ENCODE measurements around the gene BMP7.

Gene BMP7

DNA sequence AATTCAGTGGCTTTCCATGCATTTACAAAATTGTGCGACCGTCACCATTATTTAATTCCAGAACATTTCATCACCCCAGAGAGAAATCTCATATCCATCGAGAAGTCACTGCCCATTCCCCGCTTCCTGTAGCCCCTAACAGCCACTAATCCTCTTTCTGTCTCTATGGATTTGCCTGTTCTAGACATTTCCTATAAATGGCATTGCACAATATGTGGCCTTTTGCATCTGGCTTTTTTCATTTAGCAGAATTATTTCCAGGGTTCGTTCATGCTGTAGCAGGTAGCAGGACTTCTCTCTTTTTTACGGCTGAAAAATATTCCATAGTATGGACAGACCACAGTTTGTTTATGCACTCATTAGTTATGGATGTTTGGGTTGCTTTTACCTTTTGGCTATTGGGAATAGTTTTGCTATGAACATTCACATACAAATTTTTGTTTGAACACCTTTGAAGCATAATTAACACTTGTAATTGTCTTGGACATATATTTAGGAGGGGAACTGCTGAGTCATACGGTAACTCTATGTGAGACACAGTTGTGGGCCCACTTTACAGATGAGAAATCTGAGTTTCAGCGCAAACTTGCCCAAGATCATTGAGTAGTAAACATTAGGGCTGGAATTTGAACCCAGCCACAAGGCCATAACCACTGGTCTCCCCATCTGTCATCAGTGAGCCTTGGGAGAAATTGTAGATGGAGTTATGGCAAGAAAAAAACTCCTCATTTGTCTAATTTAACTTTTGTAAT is 126.9 kb downstream of the BMP7 start:
- DNase-seq, result no peak

DNA sequence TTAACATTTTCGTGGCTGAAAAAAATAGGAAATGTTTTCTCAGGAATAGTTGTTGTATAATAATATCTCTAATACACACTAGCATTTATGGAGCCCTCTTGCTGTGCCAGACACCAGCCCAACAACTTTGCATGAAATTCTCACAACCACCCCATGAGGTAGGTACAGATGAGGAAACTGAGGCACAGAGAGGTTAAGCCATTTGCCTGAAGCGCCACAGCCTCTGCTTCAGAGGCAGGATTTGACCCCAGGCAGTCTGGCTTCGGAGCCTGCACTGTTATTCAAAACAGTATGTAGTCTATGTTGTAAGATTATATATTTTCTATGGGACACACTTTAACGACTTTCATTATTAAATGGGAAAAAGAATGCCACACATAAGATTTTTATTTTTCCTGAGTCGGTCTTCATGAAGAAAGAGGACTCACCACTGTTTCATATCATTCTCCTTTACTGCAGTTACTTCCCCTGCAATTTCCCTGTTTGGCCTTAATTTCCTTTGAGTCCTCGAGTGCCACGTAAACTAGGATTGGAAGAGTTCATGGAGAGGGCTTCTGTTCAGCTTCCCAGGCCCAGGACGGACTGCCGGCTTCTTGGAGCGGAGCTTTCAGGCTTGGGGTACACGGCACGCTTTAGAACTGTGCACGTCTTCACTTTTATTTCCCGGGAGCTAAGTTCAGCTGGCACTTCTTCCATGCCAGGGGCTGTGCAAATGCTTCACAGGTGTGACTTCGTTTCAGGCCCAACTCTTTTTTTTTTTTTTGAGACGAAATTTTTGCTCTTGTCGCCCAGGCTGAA is 128.0 kb downstream of the BMP7 start:
- DNase-seq, result no peak

DNA sequence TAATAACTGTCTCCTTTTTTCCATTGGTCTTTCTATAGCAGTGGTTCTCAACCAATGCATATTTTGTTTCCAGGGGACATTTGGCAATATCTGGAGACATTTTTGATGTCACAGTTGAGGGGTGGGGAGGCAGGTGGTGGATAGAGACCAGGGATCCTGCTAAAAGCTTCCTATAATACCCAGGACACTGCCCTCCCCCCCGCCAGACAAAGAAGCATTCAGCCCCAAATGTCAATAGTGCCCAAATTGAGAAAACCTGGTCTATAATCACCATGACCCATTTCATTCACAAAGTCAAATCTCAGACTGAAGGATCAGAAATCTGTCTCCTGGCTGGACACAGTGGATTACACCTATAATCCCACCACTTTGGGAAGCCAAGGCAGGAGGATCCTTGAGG is 128.8 kb downstream of the BMP7 start:
- no peak for DNase-seq

DNA sequence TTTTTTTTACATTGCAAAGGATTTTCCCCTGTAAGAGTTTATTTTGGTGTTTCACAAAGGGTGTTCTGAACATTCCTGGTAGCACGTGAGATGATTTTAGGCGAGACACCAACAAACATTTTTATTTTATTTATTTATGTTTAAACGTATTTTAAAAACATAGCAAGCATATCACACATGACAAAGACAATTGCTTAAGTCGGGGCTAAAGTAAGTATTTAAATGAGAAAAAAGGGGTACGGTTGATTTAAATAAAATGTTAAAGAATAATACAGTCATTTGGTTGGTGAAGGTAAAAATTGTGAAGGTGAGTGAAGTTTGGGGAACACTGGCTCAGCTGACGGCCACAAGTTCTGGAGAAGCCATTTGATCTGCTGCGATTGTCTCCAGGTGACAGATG is 129.7 kb downstream of the BMP7 start:
- no peak for DNase-seq

DNA sequence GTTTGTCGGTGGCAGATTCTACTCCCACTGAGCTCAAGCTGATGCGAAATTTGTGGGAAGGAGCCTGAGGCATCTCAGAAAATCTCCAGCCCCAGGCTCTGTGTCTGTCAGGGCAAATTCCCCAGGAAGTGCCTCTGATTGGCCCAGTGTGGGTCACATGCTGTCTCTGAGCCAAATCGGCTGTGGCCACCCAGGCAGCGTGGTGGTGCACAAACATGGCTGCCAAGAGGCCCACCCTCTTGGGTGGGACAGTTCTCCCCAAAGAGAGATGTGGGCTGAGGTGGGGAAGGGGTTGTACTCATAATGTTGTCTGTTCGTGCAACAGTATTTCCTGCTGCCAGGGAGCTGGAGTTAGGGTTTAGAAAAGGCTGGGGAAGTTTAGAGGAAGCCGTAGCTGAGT is 130.6 kb downstream of the BMP7 start:
- no peak for DNase-seq

DNA sequence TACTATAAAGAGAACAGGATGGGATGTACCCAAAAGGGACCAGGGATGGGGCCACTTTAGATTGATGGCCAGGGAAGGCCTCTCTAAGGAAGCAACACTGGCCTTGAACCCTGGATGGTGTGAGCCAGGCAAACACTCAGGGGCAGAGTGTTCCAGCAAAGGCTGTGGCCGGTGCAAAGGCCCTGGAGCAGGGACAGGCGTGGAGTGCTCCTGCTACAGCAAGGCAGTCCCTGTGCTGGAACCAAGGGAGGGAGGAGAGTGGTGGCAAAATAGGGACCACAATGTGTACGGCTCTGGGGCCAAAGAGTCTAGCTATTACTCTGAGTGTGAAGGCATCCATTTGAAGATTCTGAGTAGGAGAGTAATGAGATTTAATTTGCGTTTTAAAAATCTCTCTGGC is 131.6 kb downstream of the BMP7 start:
- no peak for DNase-seq

DNA sequence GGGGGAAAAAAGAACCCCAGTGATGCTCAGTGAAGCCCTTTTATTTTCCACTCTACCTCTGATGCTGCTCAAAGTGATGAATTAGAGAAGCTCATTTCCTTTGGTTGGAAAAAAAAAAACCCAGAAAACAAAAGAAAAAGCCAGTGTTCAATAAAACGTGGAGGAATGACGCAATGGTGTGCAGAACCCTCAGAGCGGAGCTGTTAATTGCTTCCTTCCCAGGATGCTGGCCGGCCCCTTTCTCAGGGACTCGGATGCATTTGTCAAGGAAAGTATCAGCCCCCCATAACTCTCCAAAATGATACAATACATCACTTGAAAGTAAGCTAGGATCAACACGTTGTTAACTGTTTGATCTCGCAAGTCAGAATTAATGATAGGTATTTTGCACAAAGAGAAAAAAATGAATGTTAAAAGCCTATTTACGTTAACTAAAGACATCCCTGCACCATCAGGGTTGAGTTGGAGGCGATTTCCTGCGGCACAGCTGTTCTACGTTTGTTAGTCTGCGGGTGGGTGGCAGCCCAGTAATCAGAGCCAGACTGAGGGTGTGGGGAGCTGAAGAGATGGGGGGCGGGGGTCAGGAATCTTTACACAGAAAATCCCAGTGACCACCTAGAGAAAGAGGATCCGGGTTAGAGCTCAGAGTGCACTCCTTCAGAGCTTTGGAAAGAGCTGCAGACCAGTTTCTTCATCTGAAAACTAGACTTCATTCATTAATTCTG is 132.4 kb downstream of the BMP7 start:
- DNase-seq, result no peak

DNA sequence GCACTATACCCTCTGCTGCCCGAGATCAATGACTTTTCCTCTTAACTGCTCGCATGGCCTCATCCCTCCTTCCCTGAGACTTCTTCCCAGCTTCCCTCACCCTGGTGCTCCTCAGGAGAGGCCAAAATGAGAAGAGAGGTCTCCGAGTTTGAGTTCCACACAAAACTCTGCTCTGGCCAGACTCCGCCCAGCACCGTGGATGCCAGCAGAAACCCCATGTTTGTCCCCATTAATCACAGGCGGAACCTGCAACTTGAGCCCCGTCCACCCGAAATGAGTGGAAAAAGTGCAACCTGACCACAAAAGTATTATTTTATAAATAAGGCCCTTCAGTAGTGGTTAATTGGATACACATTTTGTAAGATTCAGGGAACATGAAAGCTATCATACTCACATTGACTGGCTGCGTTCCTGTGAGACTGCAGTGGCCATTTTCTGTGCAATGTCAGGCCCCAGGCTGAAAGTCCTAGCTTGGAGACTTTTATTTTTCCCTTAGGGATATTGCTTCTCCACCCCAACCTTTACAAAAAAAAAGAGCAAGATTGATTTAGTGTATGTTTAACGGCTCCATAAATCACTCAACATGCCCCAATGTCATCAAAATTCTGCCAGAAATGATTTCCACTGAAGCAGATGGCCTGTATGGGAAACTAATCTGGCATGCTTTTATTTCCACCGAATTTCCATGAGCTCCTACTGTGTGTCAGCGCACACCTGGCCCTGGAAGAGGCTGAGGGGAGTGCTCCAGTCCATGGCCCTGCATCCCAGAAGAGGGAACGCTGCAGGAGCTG is 134.6 kb downstream of the BMP7 start:
- no peak for DNase-seq

DNA sequence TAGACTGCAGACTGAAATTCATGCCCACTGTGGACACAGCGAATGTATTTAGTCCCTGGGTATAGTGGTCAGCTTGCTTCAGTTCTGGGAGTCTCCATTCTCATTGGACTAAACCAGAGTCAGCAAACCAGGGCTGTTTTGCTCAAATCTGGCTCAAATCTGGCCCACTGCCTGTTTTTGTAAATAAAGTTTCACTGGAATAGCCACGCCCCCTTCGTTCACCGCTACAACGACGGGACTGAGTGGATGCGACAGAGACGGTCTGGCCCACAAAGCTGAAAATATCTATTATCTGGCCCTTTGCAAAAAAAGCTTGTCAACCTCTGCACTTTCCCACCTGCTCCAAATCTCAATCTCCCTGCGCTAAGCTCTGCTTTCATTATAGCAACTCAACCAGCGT is 135.4 kb downstream of the BMP7 start:
- DNase-seq, result no peak

DNA sequence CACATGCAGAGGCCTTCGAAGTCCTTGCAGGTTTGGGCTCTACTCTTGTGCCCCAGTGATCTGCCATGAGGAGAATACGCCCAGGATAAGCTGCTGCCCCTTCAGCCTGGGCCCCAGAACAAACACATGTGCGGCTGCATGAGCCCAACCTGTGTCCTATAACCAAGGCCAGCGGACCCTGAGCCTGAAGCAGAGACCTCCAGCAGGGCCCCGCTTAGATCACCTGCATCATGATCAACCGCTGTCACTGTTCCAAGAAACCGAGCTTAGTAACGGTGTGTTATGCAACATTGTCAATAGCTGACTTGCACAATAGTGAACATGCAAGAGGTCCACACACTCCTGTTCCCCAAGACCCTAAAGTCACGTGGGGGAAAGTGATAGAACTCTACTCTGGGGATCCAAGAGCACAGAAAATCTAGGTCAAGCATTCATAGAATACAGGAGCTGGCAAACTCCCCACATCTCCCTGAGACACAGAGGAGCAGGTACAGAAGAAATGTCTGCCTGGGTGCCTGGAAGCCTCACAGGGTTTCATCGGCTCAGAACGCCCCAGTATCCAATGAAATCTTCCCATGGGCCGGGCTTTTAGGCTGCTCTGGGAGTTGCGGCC is 136.2 kb downstream of the BMP7 start:
- no peak for DNase-seq

DNA sequence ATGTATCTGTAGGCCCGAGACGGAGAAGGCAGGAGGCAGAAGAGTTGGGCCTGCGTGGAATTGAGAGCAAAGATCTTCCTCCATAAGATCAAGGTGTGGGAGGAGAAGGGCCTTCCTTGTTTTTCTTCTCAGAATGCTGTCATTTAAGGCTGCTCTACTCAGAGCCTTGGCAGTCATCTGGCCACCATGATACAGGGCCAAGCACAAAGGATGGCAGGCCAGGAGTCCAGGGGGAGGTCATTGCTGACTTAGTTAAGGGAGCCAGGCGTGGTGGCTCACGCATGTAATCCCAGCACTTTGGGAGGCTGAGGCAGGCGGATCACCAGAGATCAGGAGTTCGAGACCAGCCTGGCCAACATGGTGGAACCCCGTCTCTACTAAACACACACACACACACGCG is 137.1 kb downstream of the BMP7 start:
- no peak for DNase-seq

DNA sequence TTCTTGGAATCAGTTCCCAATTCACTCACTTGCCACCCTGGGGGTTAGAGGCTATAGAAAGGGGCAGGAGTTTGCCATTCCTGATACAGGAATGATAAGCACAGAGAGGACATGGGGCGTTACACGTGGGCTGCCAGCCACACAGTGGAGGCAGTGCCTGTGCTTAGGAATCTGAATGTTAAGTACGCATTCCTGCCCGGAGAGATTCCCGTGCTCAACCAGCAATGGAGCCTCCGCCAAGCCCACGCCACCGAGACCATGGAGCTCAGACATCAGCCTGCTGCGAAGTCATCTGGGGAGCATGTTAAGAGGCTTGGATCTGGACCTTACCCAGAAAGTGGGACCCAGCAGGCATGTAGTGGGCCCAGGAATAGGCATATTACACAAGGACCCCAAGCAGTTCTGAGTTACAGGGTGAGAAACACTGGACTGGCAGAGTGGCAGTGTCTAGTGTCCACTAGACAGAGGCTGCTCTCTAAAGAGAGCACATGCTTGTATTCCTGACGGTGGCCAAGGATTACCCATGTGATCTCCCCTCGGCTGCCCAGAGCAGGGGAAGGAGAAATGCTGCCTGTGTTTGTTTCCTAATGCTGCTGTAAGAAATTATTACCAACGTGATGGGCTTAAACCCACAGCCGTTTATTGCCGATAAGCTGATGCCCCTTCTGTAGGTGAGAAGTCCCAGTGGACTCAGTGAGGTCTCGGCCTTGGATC is 138.2 kb downstream of the BMP7 start:
- no peak for DNase-seq

DNA sequence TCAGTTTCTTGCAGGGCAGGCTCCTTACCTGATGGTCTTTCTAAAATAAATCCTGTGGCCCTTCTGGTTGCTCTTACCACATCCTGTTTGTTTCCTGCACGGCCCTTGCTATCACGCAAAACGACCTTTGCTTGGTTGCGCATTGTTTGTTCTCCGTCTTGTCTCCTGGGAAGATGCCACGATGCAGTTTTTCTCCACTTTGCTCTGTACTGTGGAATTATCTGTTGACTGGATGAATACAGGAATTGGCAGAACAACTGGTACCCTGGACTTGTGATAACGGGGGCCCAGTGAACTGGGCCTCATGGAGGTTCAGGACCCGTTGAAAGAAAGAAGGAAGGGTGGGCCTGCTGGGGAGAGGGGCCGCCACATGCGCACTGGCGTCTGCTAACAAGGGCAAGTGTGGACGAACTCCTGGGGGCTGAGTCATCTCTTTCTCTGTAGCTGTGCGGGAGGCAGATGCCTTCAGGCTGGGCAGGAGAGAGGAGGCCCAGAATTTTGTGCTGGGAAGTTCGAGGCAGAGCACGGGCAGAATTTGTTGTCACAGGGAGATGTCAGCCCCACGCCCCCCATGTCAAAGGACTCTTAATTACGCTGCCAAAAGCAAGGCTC is 139.9 kb downstream of the BMP7 start:
- no peak for DNase-seq

DNA sequence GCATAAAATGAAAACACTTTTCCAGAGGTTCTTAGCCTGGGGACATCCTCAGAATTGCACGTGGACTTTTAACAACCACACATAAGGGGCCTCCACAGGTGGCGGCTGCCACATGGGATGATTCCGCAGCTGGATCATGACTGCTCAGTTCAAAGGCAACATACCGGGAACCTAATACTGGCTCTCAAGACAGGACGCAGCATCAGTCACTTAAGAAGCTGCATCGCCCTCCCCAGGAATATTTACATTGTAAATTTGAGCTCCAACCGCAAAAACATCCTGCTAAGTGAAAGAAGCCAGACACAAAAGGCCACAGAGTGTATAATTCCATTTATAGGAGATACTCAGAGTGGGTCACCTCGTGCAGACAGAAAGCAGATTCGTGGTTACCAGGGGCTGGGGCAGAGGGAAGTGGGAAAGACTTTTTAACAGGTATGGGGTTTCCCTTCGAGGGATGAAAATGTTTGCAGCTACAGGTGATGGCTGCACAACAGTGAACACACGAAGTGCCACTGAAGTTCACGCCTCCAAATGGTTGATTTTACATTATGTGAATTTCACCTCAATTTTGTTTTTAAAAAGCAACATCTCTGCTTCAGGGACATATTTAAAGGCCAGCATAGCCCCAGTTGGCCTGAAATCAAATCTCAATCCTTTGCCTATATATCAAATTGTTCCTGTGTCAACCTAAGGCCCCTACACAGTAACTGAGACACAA is 141.5 kb downstream of the BMP7 start:
- DNase-seq, result no peak

DNA sequence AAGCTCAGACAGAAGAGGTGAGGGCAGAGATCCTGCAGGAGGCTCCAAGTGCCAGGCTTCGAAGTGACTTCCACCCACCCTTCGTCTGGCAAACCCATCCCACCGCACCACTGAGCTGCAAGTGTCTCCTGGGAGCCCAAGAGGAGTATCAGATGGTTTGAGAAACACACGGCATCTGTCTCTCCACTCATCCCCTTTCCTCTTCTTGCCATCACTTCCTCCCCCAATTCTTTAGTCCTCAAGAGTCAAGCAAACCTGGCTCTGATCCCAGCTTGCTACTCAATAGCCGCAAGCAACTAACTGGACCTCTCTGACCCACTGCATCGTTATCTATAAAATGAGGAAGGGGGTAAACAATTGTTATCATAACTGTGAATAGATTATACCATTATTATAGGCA is 142.1 kb downstream of the BMP7 start:
- DNase-seq, result no peak

DNA sequence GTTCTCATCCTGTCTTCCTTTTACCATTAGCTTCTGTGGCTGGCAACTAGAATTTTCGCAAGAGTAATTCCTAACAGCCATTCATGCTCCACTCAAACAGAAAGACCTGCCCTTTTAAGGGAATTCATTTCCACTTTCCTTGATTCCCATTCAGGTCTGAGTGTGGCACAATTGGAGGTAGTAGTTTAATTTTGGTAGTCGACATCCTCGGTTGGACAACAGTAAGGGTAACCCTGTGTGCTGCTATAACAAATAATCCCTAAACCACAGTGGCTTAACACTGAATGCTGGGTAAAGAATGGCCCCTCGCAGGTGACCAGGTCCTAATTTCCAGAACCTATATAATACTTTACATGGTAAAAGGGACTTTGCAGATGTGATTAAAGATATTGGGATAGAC is 142.9 kb downstream of the BMP7 start:
- no peak for DNase-seq

DNA sequence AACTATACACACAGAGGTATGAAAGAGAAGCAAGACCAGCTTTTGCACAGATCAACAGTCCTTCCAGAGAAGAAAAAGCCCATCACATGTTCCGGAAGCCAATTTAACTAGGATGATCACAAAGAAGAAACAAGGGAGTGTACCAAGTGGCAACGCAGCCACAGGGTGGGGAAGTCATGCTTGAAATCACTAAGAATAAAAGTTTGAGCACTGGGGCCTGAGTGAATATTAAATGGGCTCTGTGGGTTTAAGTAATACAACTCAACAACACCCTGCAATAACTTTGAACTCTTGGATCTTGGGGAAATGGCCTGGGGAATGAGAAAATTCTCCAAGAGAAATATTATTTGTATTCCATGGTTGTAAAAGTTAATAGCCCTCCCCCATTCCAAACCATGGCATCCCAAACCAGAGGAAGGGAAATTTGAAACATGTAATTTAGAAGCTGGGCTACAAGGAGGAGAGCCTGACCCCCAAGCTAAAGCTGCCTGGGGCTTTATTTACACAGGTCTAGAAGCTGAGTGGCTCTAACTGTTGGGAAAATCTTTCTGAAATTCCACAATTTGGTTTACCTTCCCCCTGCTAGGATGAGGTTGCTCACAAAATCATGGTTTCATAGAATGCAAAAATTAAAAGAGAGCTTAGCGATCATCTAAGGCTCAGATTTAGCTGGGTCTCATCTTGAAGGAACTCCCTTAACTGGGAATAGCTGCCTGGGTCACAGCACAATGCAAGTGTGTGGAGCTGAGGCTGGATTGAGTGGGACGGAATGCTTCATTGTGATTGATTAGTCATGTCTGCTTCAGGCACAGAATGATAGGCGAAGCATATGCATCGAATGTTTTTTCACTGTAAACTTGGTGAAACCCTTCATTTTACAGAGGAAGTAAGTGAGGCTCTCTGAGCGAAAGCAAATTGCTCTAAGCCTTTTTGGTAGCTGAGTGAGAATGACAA is 143.6 kb downstream of the BMP7 start:
- no peak for DNase-seq

DNA sequence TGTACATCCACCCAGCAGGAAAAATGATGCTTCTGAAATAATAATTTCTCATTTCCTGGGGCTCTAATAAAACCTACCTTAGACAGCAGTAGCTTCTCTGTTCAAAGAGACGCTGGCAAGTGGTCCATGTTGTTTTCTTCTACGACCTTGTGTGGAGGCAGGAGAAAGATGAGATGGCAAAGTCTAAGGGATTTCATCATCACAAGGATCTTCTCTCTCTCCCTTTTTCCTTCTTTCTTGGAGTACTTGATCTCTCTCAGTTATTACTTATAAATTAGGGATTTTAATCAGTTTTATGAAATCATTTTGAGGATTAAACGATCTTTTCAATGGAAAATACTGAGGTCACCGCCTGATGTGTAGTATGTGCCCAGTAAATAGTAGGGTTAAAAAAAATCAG is 147.5 kb downstream of the BMP7 start:
- no peak for DNase-seq

All from activated CD4-positive, alpha-beta T cell treated with anti-CD3 and anti-CD28 coated beads for 48 hours (primary cell).